WERI-Rb-1 (cell line): ENCODE data around the gene ARHGEF4.

Experiments used
- DNase-seq: peaks from one replicate; pipeline ENCODE4 v3.0.0-alpha.2; 2020
- H3K27ac ChIP-seq: fragments of 250-450 bp; sonication (Bioruptor Pico); 2 replicates; pipeline ENCODE4 v1.5.1; 2020; ENCODE audit warnings: mild to moderate bottlenecking, moderate library complexity
- H3K27me3 ChIP-seq: fragments of 250-450 bp; sonication (Bioruptor Pico); 2 replicates; pipeline ENCODE4 v1.5.1; 2021; ENCODE audit warnings: mild to moderate bottlenecking, low read depth, moderate library complexity; ENCODE audit not compliant: insufficient read depth, severe bottlenecking
- H3K36me3 ChIP-seq: fragments of 250-450 bp; sonication (Bioruptor Pico); 2 replicates; pipeline ENCODE4 v1.5.1; 2020; ENCODE audit warnings: mild to moderate bottlenecking, moderate library complexity
- H3K4me3 ChIP-seq: 2 replicates; pipeline ENCODE4 v1.5.1; 2011; ENCODE audit warnings: low read depth, mild to moderate bottlenecking, control low read depth, low read length
- H3K9me3 ChIP-seq: fragments of 250-450 bp; sonication (Bioruptor Pico); 2 replicates; pipeline ENCODE4 v1.5.1; 2021; ENCODE audit warnings: mild to moderate bottlenecking, moderate library complexity; ENCODE audit not compliant: severe bottlenecking
- CTCF ChIP-seq: IDR thresholded peaks from 2 replicates; pipeline ENCODE4 v1.5.1; 2011; ENCODE audit warnings: low read depth, mild to moderate bottlenecking, control low read depth, inconsistent platforms, low read length

Gene ARHGEF4

GRCh38 chr2:130852521-130853115 is 15.9 kb downstream of the ARHGEF4 start:
- Histone ChIP-seq H3K36me3 (no peaks in the 10 kb centered on the region), H3K27ac (no peak overlapping the region), H3K27me3 (no peaks in the 10 kb centered on the region), H3K9me3 (no peaks in the 10 kb centered on the region), H3K4me3 (no peak overlapping the region)
- peak; percentile 49 for DNase-seq
- TF ChIP-seq CTCF: no peak

GRCh38 chr2:130853391-130853790 is 16.7 kb downstream of the ARHGEF4 start:
- TF ChIP-seq CTCF: 0 out of 2 replicates have a peak, but pooled peaks have one; percentile 12
- no peaks in the 10 kb centered on the region for H3K36me3 ChIP-seq
- no peaks in the 10 kb centered on the region for H3K9me3 ChIP-seq
- no peak overlapping the region for H3K4me3 ChIP-seq
- no peak for DNase-seq
- no peak overlapping the region for H3K27ac ChIP-seq
- H3K27me3 ChIP-seq: no peaks in the 10 kb centered on the region

GRCh38 chr2:130854301-130854700 is 17.6 kb downstream of the ARHGEF4 start:
- DNase-seq: no peak
- Histone ChIP-seq H3K36me3 (no peaks in the 10 kb centered on the region), H3K9me3 (no peaks in the 10 kb centered on the region), H3K4me3 (no peak overlapping the region), H3K27me3 (no peaks in the 10 kb centered on the region), H3K27ac (no peak overlapping the region)
- no peak for TF ChIP-seq CTCF

GRCh38 chr2:130864830-130865800 is 28.4 kb downstream of the ARHGEF4 start:
- H3K4me3 ChIP-seq: no peak overlapping the region
- H3K27ac ChIP-seq: no peak overlapping the region
- no peaks in the 10 kb centered on the region for H3K9me3 ChIP-seq
- H3K27me3 ChIP-seq: no peaks in the 10 kb centered on the region
- no peak for DNase-seq
- TF ChIP-seq CTCF: no peak
- no peaks in the 10 kb centered on the region for H3K36me3 ChIP-seq

- Histone ChIP-seq H3K27me3 (no peaks in the 10 kb centered on the region), H3K27ac (no peak overlapping the region), H3K36me3 (no peaks in the 10 kb centered on the region), H3K4me3 (no peak overlapping the region), H3K9me3 (no peaks in the 10 kb centered on the region)
- TF ChIP-seq CTCF: no peak
- no peak for DNase-seq
Observed at GRCh38 chr2:130869441-130870160, 32.9 kb downstream of the ARHGEF4 start.
